CD4-positive, alpha-beta memory T cell (primary cell): Measurements from ENCODE around the gene TBL1X. TPM values are rescaled to one million over a fixed set of nuclear protein-coding genes. Genes with fewer than 3 reads are reported as not detected.

Experiments used
- CTCF ChIA-PET: fragments of 350-600 bp; sonication (Branson Sonifier 250); formaldehyde crosslinking; loops from one replicate; lab custom pipeline; 2021; ENCODE audit warnings: inconsistent platforms; ENCODE audit not compliant: partially characterized antibody; lab: Charles Lee
- POLR2A ChIA-PET: fragments of 350-600 bp; sonication (Branson Sonifier 250); formaldehyde crosslinking; loops from one replicate; lab custom pipeline; 2021; ENCODE audit not compliant: partially characterized antibody; lab: Charles Lee
- DNase-seq, 5 donors: peaks; one replicate each; pipeline versions ENCODE4 v3.0.0 to v3.0.0-alpha.2; 2020 to 2022; ENCODE audit warnings: mixed read lengths in 1 of 5
- H3K27ac ChIP-seq: one replicate; pipeline ENCODE4 v1.7.0; 2013; ENCODE audit warnings: low read depth, low read length
- H3K27me3 ChIP-seq: 2 replicates; pipeline ENCODE4 v1.7.0; 2013; ENCODE audit warnings: mild to moderate bottlenecking, low read length, moderate library complexity; ENCODE audit not compliant: insufficient read depth
- H3K36me3 ChIP-seq: 2 replicates; pipeline ENCODE4 v1.7.0; 2013; ENCODE audit warnings: mild to moderate bottlenecking, low read length, moderate library complexity; ENCODE audit not compliant: insufficient read depth
- H3K4me1 ChIP-seq: 2 replicates; pipeline ENCODE4 v1.7.0; 2013; ENCODE audit warnings: mild to moderate bottlenecking, low read length, moderate library complexity; ENCODE audit not compliant: insufficient read depth
- H3K4me3 ChIP-seq, 2 donors: one replicate each; pipeline ENCODE4 v1.7.0; 2013; ENCODE audit warnings: low read length in 2 of 2, mild to moderate bottlenecking in 1 of 2
- H3K9me3 ChIP-seq, 2 donors: one replicate each; pipeline ENCODE4 v1.7.0; 2013; ENCODE audit warnings: low read length in 2 of 2, control low read depth in 1 of 2; ENCODE audit not compliant: control insufficient read depth in 1 of 2
- H3K27ac Mint-ChIP-seq, 7 donors: one replicate each; pipeline ENCODE4 v1.8.0; 2020 to 2021; ENCODE audit warnings: mixed read lengths in 7 of 7, mild to moderate bottlenecking in 6 of 7, inconsistent platforms in 3 of 7, moderate library complexity in 3 of 7
- H3K27me3 Mint-ChIP-seq, 2 donors: one replicate each; pipeline ENCODE4 v1.8.0; 2020 to 2021; ENCODE audit warnings: mixed read lengths in 2 of 2
- H3K36me3 Mint-ChIP-seq, 2 donors: one replicate each; pipeline ENCODE4 v1.8.0; 2020 to 2021; ENCODE audit warnings: mixed read lengths in 2 of 2, inconsistent platforms in 1 of 2, mild to moderate bottlenecking in 1 of 2
- H3K4me1 Mint-ChIP-seq, 4 donors: one replicate each; pipeline ENCODE4 v1.8.0; 2020 to 2021; ENCODE audit warnings: mixed read lengths in 4 of 4, mild to moderate bottlenecking in 1 of 4
- H3K4me3 Mint-ChIP-seq, 8 donors: one replicate each; pipeline ENCODE4 v1.8.0; 2020 to 2021; ENCODE audit warnings: mixed read lengths in 8 of 8, mild to moderate bottlenecking in 7 of 8, moderate library complexity in 6 of 8, inconsistent platforms in 3 of 8
- H3K9me3 Mint-ChIP-seq, 8 donors: one replicate each; pipeline ENCODE4 v1.8.0; 2020 to 2021; ENCODE audit warnings: mixed read lengths in 8 of 8, mild to moderate bottlenecking in 5 of 8, inconsistent platforms in 3 of 8, moderate library complexity in 1 of 8
- intact Hi-C: fragments of 100-400 bp; cut with micrococcal nuclease; formaldehyde crosslinking; loops from one replicate; pipeline ENCODE4 v1.15.1; 2023
- polyA plus RNA-seq, 2 donors: library from polyadenylated mRNA; unstranded; fragments of 300-500 nt; fragmentation: Illumina TruSeq; gene quantifications; one replicate each; pipeline ENCODE4 v1.2.3, GENCODE V29; 2021
- total RNA-seq, 2 experiments: library from RNA; stranded (reverse); gene quantifications; one replicate each; pipeline ENCODE4 v1.2.3, GENCODE V29; 2021

TBL1X gene
- total and polyA plus RNA-seq, 4 experiments from 2014 or later = 6.1 to 50.5 (median 34.3) TPM

- intact Hi-C loops = no loop called here
- POLR2A ChIA-PET = no interaction called here
- H3K27me3 Mint-ChIP-seq = no peaks in the 10 kb centered on the region
- Histone ChIP-seq H3K9me3 (no peaks in the 10 kb centered on the region), H3K4me3 (no peak overlapping the region), H3K4me1 (peaks cover 11% of the 10 kb centered on the region), H3K36me3 (no peaks in the 10 kb centered on the region), H3K27me3 (no peaks in the 10 kb centered on the region), H3K27ac (no peak overlapping the region)
- CTCF ChIA-PET = no interaction called here
- H3K4me1 Mint-ChIP-seq = peaks cover 15 to 32% (median 25%) of the 10 kb centered on the region in 4 donors
- DNase-seq = no peak
- H3K4me3 Mint-ChIP-seq = no peak overlapping the region
- H3K27ac Mint-ChIP-seq = no peak overlapping the region
- H3K9me3 Mint-ChIP-seq = no peaks in the 10 kb centered on the region
- peaks cover 0 to 2% of the 10 kb centered on the region in 2 donors for H3K36me3 Mint-ChIP-seq
Observed at GRCh38 chrX:9520217-9520590, 55.3 kb downstream of the TBL1X start.

GRCh38 chrX:9522378-9523155, 57.7 kb downstream of the TBL1X start:
- Mint-ChIP-seq H3K27me3 (no peaks in the 10 kb centered on the region), H3K36me3 (no peaks in the 10 kb centered on the region), H3K4me3 (peak overlapping the region in 1 of 8 donors; percentile 10), H3K9me3 (no peaks in the 10 kb centered on the region), H3K27ac (peak overlapping the region in 2 of 7 donors; percentile 6 to 67), H3K4me1 (peaks cover 14 to 22% (median 19%) of the 10 kb centered on the region in 4 donors)
- Histone ChIP-seq H3K36me3 (no peaks in the 10 kb centered on the region), H3K9me3 (no peaks in the 10 kb centered on the region), H3K4me1 (no peaks in the 10 kb centered on the region), H3K4me3 (no peak overlapping the region), H3K27ac (no peak overlapping the region), H3K27me3 (no peaks in the 10 kb centered on the region)
- ChIA-PET POLR2A (no interaction called here), CTCF (no interaction called here)
- intact Hi-C loops = no loop called here
- DNase-seq = no peak

GRCh38 chrX:9525511-9526248, 60.8 kb downstream of the TBL1X start:
- no peak for DNase-seq
- Histone ChIP-seq H3K4me3 (no peak overlapping the region), H3K27me3 (no peaks in the 10 kb centered on the region), H3K9me3 (no peaks in the 10 kb centered on the region), H3K27ac (no peak overlapping the region), H3K4me1 (peaks cover 10% of the 10 kb centered on the region), H3K36me3 (no peaks in the 10 kb centered on the region)
- intact Hi-C loops = no loop called here
- peak overlapping the region in 2 of 8 donors; percentile 1 to 8 for H3K4me3 Mint-ChIP-seq
- no peaks in the 10 kb centered on the region for H3K36me3 Mint-ChIP-seq
- CTCF ChIA-PET = no interaction called here
- no peaks in the 10 kb centered on the region for H3K27me3 Mint-ChIP-seq
- H3K4me1 Mint-ChIP-seq = peaks cover 18 to 43% (median 28%) of the 10 kb centered on the region in 4 donors
- H3K27ac Mint-ChIP-seq = peak overlapping the region in 2 of 7 donors; percentile 2 to 64
- POLR2A ChIA-PET = no interaction called here
- no peaks in the 10 kb centered on the region for H3K9me3 Mint-ChIP-seq

GRCh38 chrX:9526965-9527364, 62.1 kb downstream of the TBL1X start:
- H3K4me1 Mint-ChIP-seq = peaks cover 22 to 53% (median 32%) of the 10 kb centered on the region in 4 donors
- POLR2A ChIA-PET = no interaction called here
- DNase-seq = no peak

GRCh38 chrX:9528498-9528897, 63.6 kb downstream of the TBL1X start:
- H3K4me1 ChIP-seq = peaks cover 15% of the 10 kb centered on the region
- no peak overlapping the region for H3K27ac ChIP-seq
- H3K27me3 ChIP-seq = no peaks in the 10 kb centered on the region
- Mint-ChIP-seq H3K27me3 (no peaks in the 10 kb centered on the region), H3K4me3 (no peak overlapping the region), H3K36me3 (no peaks in the 10 kb centered on the region), H3K27ac (no peak overlapping the region), H3K4me1 (peaks cover 16 to 47% (median 33%) of the 10 kb centered on the region in 4 donors), H3K9me3 (peaks cover 0 to 1% (median 0%) of the 10 kb centered on the region in 8 donors)
- POLR2A ChIA-PET = no interaction called here
- no peaks in the 10 kb centered on the region for H3K9me3 ChIP-seq
- no peak overlapping the region for H3K4me3 ChIP-seq
- H3K36me3 ChIP-seq = no peaks in the 10 kb centered on the region
- CTCF ChIA-PET = no interaction called here
- DNase-seq = no peak
- intact Hi-C loops = no loop called here

More at GRCh38 chrX:9526965-9527364, 62.1 kb downstream of the TBL1X start:
- no peaks in the 10 kb centered on the region for H3K9me3 ChIP-seq
- H3K27me3 ChIP-seq = no peaks in the 10 kb centered on the region
- H3K4me3 ChIP-seq = no peak overlapping the region
- no peak overlapping the region for H3K4me3 Mint-ChIP-seq
- CTCF ChIA-PET = no interaction called here
- H3K27ac Mint-ChIP-seq = no peak overlapping the region
- no peaks in the 10 kb centered on the region for H3K36me3 Mint-ChIP-seq
- no peaks in the 10 kb centered on the region for H3K27me3 Mint-ChIP-seq
- H3K9me3 Mint-ChIP-seq = peaks cover 0 to 1% (median 0%) of the 10 kb centered on the region in 8 donors
- H3K4me1 ChIP-seq = peaks cover 15% of the 10 kb centered on the region
- intact Hi-C loops = no loop called here
- H3K27ac ChIP-seq = no peak overlapping the region
- no peaks in the 10 kb centered on the region for H3K36me3 ChIP-seq

- intact Hi-C loops = no loop called here
- H3K4me1 ChIP-seq = peaks cover 15% of the 10 kb centered on the region
- no peak overlapping the region for H3K4me3 ChIP-seq
- Mint-ChIP-seq H3K4me1 (peaks cover 16 to 46% (median 33%) of the 10 kb centered on the region in 4 donors), H3K9me3 (peaks cover 0 to 1% (median 0%) of the 10 kb centered on the region in 8 donors), H3K36me3 (no peaks in the 10 kb centered on the region), H3K4me3 (peak overlapping the region in 2 of 8 donors; percentile 9 to 34), H3K27me3 (no peaks in the 10 kb centered on the region), H3K27ac (peak overlapping the region in 2 of 7 donors; percentile 22 to 36)
- H3K36me3 ChIP-seq = no peaks in the 10 kb centered on the region
- no peak overlapping the region for H3K27ac ChIP-seq
- ChIA-PET CTCF (no interaction called here), POLR2A (no interaction called here)
- DNase-seq = no peak
- no peaks in the 10 kb centered on the region for H3K9me3 ChIP-seq
- no peaks in the 10 kb centered on the region for H3K27me3 ChIP-seq
Observed at GRCh38 chrX:9529223-9529622, 64.4 kb downstream of the TBL1X start.

- no peaks in the 10 kb centered on the region for H3K36me3 ChIP-seq
- DNase-seq = peak; percentile 47 to 81 (median 61)
- no peaks in the 10 kb centered on the region for H3K27me3 ChIP-seq
- Mint-ChIP-seq H3K27me3 (no peaks in the 10 kb centered on the region), H3K4me3 (peak overlapping the region; percentile 37 to 72 (median 63)), H3K9me3 (peaks cover 0 to 1% (median 0%) of the 10 kb centered on the region in 8 donors), H3K36me3 (no peaks in the 10 kb centered on the region), H3K4me1 (peaks cover 18 to 47% (median 36%) of the 10 kb centered on the region in 4 donors), H3K27ac (peak overlapping the region in 6 of 7 donors; percentile 8 to 91 (median 49))
- ChIA-PET POLR2A (no interaction called here), CTCF (interaction anchor here (1.0 kb wide), 1 partner anchor 559 kb away, joined by 3 read pairs; no protein-coding TSS in a partner anchor)
- no peak overlapping the region for H3K27ac ChIP-seq
- peaks cover 26% of the 10 kb centered on the region for H3K4me1 ChIP-seq
- H3K9me3 ChIP-seq = no peaks in the 10 kb centered on the region
- no peak overlapping the region for H3K4me3 ChIP-seq
- intact Hi-C loops = loop anchor here (5.0 kb wide), 1 partner anchor 69 kb away; no protein-coding TSS in a partner anchor
Observed at GRCh38 chrX:9530848-9531274, 66.0 kb downstream of the TBL1X start.
